NOMO-1 treated with DMSO at 0.1 percent for 48 hours (cell line): ENCODE measurements around the gene VPS39.

ENCODE experiments used
- DNase-seq: peaks from one replicate; lab custom pipeline; 2025; ENCODE audit not compliant: unreplicated experiment; lab: John Stamatoyannopoulos, UW

Gene VPS39

DNA sequence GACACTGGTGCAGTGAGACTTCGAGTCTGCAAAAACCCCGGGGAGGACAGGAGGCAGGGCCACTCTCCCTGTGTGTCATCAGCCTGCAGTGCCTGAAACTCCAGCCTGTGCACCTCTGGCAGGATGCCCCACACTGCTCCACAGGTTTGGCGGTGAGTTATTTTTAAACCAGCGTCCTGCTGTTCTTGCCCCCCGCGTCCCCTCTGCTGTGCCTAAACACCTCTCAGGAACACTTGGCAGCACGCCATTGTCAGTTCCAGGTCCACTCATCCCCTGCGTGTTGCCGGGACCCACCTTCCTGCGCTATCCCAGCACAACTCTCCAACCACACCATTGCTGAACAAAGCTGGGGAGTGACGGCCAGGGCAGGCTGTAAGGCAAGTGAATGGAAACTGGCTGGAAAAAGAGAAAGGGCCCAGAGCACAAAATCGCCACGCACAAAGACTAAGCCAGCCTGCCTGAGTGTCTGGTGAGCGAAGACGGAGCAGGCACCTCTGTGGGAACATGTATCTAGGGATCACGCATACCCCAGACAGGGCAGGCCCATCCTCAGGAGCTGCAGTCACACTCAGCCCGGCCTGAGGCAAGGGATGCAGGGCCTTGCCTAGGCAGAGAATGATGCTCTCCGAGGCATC lies 48.6 kb downstream of the VPS39 start:
- DNase-seq, result no peak

DNA sequence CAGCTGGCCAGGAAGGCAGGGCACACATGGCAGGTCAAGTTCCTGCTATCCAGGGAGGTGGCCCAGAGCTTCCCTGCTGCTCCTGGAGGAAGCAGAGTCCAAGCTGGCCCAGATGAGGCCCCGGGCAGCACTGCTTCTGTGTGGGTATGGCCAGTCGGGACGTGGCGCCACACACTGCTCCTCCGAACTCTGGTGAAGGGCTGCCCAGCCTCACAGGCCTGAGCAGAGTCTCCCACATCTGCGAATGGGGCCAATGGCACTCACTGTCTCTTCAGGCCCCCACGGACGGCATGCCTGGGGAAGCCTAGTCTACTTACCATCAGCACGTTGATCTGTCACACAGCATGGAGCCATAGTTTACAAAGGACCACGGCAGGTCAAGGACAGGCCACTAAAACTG lies 49.2 kb downstream of the VPS39 start:
- no peak for DNase-seq

- peak; percentile 23 for DNase-seq
These were observed 49.9 kb downstream of the VPS39 start for GRCh38 chr15:42157981-42158765.

GRCh38 chr15:42157381-42157780 lies 50.7 kb downstream of the VPS39 start:
- no peak for DNase-seq

GRCh38 chr15:42156243-42156922 lies 51.7 kb downstream of the VPS39 start, which contains the start of gene PLA2G4F:
PLA2G4F (minus strand) TSS chr15:42156636; CDS start chr15:42156549, 87 bp downstream.
- DNase-seq, result no peak

DNA sequence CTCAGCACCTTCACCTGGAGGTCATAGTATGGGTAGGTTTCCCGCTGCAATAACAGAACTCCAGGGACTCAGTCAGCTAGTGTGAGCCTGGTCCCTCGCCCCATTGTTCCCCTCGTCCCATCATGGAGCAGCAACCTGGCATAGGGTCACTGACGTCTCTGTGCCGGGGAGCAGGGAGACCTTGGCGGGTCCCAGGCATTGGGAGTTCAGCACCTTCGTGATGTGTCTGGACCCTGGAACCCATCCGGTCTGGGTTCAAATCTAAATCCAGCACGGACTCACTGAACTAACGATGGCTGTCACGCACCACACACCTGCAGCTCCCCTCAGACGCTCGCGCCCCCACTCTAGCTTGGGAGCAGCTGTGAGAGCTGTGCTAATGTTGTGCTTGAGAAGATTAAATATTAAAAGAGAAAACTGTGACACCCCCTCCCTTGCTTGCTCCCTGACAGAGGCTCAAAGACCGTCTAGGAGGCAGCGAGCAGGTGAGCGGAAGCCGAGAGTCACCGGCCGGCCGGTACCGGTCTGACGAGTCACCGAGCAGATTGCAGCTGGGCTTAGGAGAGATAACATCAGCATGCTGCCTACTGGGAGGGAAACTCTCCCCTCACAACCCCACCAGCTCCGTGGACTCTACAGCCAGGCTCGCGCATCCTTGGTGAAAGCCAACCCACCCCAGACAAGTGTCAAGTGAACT lies 52.4 kb downstream of the VPS39 start:
- DNase-seq, result no peak

- no peak for DNase-seq
These were observed 53.1 kb downstream of the VPS39 start for GRCh38 chr15:42154956-42155355.

DNA sequence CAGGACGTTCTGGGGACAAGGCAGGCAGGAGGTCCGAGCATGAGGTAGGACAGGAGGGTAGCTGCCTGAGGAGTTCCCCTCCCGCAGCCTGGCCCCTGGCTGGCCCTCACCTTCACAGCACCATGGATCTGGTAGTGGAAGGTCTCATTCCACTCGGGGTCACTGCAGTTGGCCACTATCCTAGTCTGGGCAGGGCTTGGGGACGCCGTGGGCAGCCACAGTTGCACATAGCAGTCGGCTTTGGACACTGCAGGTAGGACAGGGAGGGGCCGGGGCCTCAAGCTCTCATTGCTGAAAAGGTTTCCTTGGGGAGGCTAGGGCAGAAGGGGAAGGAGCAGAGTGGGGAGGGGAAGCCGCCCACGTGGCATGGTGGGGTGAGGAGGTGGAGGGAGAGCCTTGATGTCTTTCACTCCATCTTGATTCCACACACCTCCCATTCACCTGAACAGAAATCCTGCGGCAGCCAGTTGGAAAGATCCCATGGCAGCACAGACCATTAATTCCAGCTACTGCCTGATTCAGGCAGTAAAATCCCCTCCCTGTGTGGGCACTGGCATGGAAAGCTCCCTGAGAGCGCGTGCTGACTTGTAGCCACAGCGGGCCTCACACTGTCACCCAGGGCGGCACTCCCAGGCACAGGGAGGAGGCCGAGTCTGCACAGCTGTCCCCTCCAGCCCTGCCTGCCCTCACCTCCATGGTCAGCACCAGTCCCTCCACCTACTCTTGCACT lies 53.7 kb downstream of the VPS39 start:
- no peak for DNase-seq

DNA sequence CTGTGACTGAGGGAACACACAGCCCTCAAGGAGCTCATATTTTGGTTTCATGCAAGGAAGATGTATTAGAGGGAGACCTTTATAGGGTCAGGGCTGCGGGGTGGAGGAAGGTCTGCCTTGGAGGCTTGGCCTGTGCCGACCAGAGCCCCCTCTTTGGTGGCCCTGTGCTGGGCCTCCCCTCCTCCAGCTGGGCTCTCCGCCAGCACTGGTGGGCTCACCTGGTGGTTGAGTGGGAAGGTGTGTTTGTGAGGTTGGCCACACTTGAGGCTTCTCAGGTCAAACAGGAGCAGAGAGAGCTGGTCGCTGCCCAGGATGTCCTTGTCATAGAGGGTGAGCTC lies 54.3 kb downstream of the VPS39 start:
- DNase-seq, result no peak

- DNase-seq, result no peak
These were observed 55.0 kb downstream of the VPS39 start for GRCh38 chr15:42152921-42153698.

DNA sequence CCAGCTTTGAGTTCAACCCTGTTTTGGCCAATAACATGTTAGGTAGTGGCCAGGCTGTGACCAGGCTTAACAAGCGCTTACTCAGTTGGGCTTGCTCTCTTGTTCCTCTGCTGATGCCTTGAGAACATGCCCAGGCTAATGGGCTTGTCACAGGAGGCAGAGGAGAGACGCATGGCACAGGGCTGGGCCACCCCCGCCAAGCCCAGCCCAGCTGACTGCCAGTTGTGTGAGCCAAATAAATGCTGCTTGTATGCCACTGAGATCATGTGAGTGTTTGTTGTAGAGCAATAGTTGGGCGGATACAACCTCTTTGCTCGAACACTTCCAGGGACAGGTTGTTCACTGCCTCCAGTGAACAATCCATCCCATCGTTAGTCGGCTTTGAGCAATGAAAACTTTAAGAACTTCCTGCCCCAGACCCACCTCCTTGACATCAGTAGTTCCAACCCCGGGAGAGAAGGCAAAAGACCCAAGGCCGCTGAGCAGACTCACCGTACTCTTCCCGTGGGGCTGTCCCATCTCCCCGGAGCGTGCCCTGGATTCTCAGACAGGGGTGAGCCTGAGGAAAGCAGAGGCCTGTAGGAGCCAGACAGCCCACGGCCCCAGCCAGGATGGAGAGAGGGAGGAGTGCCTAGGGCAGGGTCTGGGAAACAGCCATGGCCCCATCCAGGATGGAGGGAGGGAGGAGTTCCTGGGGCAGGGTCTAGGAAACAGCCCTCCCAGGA lies 55.7 kb downstream of the VPS39 start:
- DNase-seq, result no peak

GRCh38 chr15:42151736-42152135 lies 56.4 kb downstream of the VPS39 start:
- DNase-seq, result no peak

GRCh38 chr15:42151141-42151561 lies 57.0 kb downstream of the VPS39 start:
- no peak for DNase-seq

- DNase-seq, result no peak
These were observed 57.7 kb downstream of the VPS39 start for GRCh38 chr15:42150219-42150970.

- DNase-seq, result no peak
These were observed 58.4 kb downstream of the VPS39 start for GRCh38 chr15:42149493-42150218.

DNA sequence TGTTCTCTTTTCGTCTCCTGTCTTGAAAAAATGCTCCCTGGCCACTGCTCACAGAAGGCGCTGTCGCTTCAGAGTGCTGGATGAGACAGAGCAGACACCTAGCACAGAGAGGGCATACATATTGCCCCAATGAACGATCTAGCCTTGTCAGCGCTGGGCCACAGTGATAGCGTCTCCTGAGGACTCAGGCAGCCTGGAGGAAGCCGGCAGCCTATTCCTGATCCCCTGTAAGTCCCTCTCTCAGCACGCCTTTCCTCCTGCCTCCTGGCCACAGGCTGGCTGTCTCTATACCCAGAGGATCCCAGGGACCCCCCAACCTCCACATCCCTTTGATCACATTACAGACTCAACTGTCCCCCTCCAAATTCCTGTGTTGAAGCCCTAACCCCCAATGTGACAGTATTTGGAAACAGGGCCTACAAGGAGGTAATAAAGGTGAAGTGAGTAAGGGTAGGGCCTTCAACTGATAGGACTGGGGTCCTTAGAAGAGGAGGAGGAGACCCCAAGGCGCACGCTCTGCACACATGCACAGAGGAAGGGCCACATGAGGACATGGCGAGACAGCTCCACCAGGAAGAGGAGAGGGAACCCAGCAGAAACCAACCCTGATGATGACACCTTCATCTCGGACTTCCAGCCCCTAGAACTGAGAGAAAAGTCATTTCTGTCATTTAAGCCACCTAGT lies 59.2 kb downstream of the VPS39 start:
- no peak for DNase-seq

- no peak for DNase-seq
These were observed 60.7 kb downstream of the VPS39 start for GRCh38 chr15:42147431-42147735.
